GM18870 (cell line): ENCODE results near the gene COL4A2.

ENCODE experiments used
- ATAC-seq: cut with Tn5 transposase; IDR thresholded peaks from one replicate; pipeline ENCODE4 v1.9.1; 2021; ENCODE audit warnings: moderate library complexity; ENCODE audit not compliant: unreplicated experiment

Gene COL4A2

DNA sequence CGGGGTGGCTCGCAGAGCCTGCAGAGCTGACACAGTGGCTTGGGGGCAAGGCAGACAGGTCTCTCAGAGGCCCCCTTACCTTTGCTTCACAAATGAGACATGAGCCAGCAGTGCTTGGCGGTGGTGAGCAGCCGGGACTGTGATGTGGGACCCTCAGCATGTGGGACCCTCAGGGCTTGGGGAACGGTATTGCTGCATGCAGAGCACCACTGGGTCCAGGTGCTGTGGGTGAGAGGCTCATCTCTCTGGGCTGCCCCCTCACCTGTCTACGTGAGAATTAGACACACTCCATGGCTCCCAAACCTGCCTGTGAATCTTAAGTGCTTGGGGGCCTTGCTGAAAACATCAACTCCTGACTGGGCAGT is 106.6 kb downstream of the COL4A2 start:
- no peak for ATAC-seq

- no peak for ATAC-seq
Measured at GRCh38 chr13:110414283-110414682, 107.2 kb downstream of the COL4A2 start.

GRCh38 chr13:110414931-110415330 is 107.8 kb downstream of the COL4A2 start:
- no peak for ATAC-seq

- no peak for ATAC-seq
Measured at GRCh38 chr13:110415669-110416068, 108.6 kb downstream of the COL4A2 start.

GRCh38 chr13:110416131-110417025 is 109.3 kb downstream of the COL4A2 start:
- ATAC-seq, result no peak

GRCh38 chr13:110418944-110419343 is 111.9 kb downstream of the COL4A2 start:
- ATAC-seq, result no peak

DNA sequence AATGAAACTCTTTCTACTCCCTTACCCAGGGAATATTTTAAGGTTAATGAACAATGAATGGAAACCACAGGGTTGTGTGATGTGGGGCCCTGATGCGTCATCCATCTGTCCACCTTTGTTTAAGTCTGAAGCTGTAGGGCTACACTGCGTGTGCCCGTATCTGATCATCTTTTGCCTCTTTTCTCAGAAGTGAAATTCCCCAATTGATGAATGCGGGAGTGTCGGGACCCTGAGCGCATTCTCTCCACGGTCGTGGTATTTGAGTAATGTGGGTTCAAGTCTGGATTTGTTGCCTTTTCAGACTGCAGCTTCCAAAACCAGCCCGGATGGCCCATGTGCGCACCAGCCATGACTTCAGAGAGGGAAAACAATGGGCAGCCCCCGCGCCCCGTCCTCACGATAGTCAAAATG is 112.3 kb downstream of the COL4A2 start:
- peak; percentile 64 for ATAC-seq

DNA sequence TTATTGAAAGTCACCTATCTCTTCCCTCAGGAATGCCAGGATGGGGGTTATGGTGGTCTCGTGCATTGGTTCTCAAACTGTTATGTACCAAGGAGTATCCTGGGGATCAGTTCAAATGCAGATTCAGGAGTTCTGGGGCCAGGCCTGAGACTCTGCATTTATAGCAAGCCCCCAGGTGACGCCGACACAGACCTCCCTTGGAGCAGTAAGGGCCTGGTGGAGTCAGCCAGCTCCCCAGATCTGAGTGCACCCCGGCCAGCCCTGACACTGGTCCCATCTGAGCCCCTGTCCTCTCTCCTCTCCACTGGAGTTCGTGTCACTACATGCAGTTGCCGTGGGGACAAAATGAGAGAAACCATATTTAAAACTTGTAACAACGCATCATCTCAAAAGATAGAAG is 112.9 kb downstream of the COL4A2 start:
- no peak for ATAC-seq

GRCh38 chr13:110420626-110421025 is 113.5 kb downstream of the COL4A2 start:
- ATAC-seq, result no peak

DNA sequence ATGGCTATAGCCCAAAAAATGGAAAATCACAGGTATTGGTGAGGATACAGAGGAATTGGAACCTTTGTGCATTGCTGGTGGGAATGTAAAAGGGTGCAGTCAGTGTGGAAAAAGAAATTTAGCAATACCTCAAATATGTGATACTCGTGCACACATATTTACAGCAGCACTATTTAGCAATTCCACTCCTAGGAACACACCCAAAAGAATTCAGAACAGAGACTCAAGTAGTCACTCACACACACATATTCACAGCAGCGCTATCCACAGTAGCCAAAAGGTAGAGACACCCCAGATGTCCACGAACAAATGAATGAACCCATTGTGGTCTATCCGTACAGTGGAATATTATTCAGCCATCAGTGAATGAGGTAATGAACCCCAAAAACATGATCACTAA is 114.0 kb downstream of the COL4A2 start:
- no peak for ATAC-seq

DNA sequence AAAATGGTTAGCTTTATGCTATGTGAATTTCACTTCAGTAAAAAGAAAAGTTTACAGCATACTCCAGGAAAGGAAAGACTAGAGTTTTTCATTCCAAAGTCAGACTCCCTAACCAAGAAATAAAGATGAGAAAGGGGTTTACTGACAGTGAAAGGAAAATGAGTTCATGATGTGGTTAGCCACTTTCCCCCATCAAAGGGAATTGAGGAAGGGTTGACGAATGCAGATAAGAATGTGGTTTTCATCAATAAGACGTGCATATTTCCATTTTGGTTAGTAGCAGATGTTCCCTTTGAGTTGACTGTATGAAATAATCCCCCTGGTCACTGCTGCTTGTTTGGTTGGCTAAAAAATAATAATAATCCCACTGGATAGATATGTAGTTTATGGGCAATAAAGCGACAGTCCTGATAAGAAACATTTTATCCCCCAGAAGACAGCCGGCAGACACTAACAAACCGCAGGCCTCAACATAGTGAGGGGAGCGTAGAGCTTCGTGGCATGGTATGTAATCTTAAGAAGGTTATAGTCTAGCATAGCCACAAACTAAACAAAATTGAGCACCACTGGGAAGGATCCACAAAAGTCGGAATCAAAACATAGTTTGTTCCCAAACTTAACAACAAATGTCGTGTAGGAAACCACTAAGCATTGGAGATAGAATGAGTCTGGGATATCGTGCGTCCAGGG is 114.8 kb downstream of the COL4A2 start:
- no peak for ATAC-seq

DNA sequence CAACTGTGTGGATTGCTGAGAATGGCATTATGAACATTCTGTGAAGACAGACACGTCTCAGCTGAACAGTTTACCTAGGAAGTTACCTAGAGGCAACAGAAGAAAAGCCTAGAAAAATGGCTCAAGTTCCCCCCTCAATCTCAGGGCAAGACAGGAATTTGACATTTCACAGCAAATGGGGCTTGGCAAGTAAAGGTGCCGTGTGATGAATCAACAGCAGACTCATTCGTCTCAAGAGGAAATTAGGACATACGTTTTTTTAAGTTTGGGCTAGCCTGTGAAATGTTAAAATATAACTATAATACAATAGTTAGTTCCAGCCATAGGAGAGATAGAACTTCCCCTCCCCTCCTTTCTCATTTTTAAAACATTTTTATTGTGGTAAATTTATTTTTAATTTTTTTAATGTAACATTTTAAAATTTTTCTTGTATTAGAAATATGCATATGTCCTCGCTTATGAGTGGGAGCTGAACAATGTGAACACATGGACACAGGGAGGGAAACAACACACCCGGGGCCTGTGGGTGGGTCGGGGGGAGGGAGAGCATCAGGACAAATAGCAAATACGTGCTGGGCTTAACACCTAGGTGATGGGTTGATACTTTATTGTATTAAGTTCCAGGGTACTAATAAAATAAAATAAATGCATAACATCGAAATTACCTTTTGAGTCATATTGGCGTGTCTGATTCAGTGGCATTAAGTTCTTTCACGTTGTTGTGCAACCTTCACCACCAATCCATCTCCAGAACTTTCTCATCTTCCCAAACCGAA is 116.0 kb downstream of the COL4A2 start:
- ATAC-seq, result no peak

DNA sequence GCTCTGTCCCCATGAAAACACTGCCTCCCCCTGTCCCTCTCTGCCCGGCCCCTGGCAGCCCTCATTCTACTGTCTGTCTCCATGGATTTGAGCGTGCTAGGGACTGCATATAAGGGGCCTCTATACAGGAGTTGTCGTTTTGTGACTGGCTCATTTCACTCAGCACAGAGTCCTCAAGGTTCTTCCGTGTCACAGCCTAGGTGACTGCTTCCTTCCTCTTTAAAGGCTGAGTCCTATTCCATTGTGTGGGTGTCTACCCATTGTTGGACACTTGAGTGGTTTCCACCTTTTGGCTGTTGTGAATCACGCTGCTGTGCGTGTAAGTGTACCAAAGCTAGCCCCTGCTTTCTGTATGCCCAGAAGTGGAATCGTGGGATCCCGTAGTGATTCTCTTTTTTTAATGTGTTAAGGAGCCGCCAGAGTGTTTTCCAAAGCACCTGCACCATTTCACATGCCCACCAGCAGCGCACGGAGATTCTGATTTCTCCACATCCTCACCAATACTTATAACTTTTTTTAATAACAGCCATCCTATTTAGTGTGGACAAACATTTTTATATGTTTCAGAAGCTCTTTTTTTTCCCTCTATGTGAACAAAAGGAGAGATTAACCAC is 116.7 kb downstream of the COL4A2 start:
- ATAC-seq, result no peak

DNA sequence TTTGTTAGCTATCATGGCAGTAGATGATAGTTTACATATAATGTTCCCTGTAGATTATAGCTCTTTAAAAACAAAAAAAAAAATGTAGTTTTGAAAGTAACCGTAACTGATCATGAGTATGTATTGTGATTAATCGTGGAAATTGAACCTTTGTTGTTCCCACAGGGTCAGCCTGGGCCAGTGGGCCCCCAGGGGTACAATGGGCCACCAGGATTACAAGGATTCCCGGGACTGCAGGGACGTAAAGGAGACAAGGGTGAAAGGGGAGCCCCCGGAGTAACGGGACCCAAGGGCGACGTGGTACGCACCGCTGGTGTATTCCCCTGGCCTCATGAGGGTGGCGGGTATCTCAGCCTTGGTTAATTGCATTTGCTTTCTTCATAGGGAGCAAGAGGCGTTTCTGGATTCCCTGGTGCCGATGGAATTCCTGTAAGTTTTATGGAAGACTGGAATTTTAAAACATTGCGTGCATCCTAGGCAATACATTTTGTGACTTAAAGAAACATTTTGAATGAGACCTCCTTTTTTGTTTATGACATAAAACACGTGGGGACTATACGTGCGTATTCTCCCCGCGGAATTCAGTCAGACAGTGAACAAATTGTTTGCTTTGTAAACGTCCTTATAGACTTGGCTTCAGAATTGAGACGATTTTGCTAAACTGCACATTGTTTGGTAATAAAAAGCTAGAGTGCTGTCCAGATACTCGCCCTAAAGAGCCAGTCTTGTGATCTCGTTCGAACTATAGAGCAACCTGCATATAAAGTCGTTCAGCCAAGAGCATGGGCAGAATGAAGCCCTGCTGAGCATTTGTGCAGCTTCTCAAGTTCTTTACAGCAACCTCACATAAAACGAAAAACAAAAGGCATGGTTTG is 117.7 kb downstream of the COL4A2 start:
- ATAC-seq, result no peak

- ATAC-seq, result no peak
Measured at GRCh38 chr13:110425444-110425780, 118.3 kb downstream of the COL4A2 start.

DNA sequence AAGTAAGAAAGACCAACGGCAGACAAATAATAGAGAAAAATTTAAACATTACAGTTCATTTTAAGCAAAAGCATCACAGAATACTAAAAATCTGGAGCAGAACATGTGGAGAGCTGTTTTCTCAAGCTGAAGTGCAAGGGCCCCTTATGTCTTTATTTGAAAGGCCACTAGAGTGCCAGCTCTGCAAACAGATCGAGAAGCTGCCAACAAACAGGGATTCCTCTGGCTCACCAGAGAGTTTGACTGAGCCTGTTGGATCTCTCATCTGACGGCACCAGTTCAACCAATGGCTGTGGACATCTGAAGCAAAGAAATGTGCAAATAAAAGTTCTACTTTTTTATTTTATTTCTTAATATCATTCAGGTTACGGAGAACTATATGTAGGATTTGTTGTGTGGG is 119.7 kb downstream of the COL4A2 start:
- ATAC-seq, result no peak

DNA sequence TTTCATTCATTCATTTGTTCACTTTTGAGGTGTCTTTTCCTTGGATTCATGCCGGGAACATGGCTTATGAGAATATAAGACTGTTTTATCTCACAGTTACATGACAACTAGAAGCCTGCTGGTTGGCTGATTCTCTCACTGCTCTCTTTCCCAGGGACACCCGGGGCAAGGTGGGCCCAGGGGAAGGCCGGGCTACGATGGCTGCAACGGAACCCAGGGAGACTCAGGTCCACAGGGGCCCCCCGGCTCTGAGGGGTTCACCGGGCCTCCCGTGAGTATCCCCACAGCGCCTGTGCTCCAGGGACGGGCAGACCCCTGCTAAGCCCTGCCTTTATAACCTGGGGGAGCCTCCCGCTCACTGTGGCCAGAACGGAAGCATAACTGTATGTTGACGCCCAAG is 121.2 kb downstream of the COL4A2 start:
- no peak for ATAC-seq

GRCh38 chr13:110430391-110431336 is 123.6 kb downstream of the COL4A2 start:
- no peak for ATAC-seq
